Fibroblast of the aortic adventitia (primary cell): Measurements from ENCODE around the gene RPS6KA2. TPM values are rescaled to one million over a fixed set of nuclear protein-coding genes. Genes with fewer than 3 reads are reported as not detected.

Source experiments
- DNase-seq: peaks from one replicate; pipeline ENCODE4 v3.0.0-alpha.2; 2010; ENCODE audit warnings: low read depth
- H3K4me3 ChIP-seq: 2 replicates; pipeline ENCODE4 v1.5.1; 2011; ENCODE audit warnings: low read depth, mild to moderate bottlenecking, control low read depth, low read length, moderate library complexity
- CTCF ChIP-seq: IDR thresholded peaks from 2 replicates; pipeline ENCODE4 v1.5.1; 2011; ENCODE audit warnings: mild to moderate bottlenecking, low read length, control low read depth, inconsistent platforms; ENCODE audit not compliant: insufficient read depth
- total RNA-seq: library from RNA; depleted of rRNA; stranded (reverse); fragments of >200 nt; gene quantifications from 2 replicates; pipeline ENCODE4 v1.2.3, GENCODE V29; 2012; ENCODE audit warnings: low replicate concordance

RPS6KA2 gene
- total RNA-seq, 1 donor: 89.7 TPM

GRCh38 chr6:166657531-166657930 is 30.5 kb upstream of the RPS6KA2 start:
- no peak for DNase-seq
- TF ChIP-seq CTCF: no peak
- no peak overlapping the region for H3K4me3 ChIP-seq

- no peak overlapping the region for H3K4me3 ChIP-seq
- no peak for TF ChIP-seq CTCF
- no peak for DNase-seq
Measured at GRCh38 chr6:166656230-166657151, 29.4 kb upstream of the RPS6KA2 start.

- no peak overlapping the region for H3K4me3 ChIP-seq
- no peak for DNase-seq
- TF ChIP-seq CTCF: no peak
Measured at GRCh38 chr6:166655713-166656229, 28.7 kb upstream of the RPS6KA2 start.

GRCh38 chr6:166655251-166655650 is 28.2 kb upstream of the RPS6KA2 start:
- H3K4me3 ChIP-seq: no peak overlapping the region
- no peak for TF ChIP-seq CTCF
- no peak for DNase-seq

GRCh38 chr6:166654573-166654972 is 27.5 kb upstream of the RPS6KA2 start:
- no peak overlapping the region for H3K4me3 ChIP-seq
- no peak for TF ChIP-seq CTCF
- no peak for DNase-seq

- DNase-seq: no peak
- H3K4me3 ChIP-seq: no peak overlapping the region
- no peak for TF ChIP-seq CTCF
Measured at GRCh38 chr6:166653639-166653941, 26.5 kb upstream of the RPS6KA2 start.
